22Rv1 (cell line): ENCODE data around the gene EVI5.
"Not testable (repeated sequence)": the region's sequence is repeated elsewhere in the genome, so short reads cannot be mapped to it uniquely, and the experiment has no call there.

Source experiments
- H3K27ac ChIP-seq: fragments of 450-650 bp; 2 replicates; pipeline ENCODE4 v1.5.1; 2017
- ZFX ChIP-seq: fragments of 450-650 bp; IDR thresholded peaks from 2 replicates; pipeline ENCODE4 v1.6.1; 2017; ENCODE audit warnings: antibody characterized with exemption, borderline replicate concordance
- TF ChIP-seq, protein P1 (sequence below): fragments of 450-650 bp; IDR thresholded peaks from 2 replicates; pipeline ENCODE4 v1.5.1; 2017; ENCODE audit warnings: mild to moderate bottlenecking

Gene EVI5

DNA sequence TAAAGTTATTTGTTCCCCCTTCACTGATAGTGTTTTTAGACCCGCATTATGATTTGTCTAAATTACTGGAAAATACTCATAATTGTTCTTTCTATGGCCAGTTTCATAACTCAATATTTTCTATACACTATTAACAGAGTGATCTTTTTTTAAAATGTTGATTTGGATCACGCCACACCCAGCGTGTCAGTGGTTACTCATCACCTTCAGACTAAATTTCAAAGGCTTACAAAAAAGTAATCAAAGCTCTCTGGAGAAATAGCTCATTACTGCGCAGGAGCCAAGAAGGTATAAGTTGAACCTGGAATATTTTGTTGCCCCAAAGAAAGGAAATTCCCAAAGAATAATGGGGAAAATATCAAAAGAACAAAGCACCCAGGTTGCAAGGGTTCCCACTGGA, 104.9 kb downstream of the EVI5 start:
- no peak overlapping the region for H3K27ac ChIP-seq
- no peak for TF ChIP-seq ZFX
- TF ChIP-seq, protein P1, sequence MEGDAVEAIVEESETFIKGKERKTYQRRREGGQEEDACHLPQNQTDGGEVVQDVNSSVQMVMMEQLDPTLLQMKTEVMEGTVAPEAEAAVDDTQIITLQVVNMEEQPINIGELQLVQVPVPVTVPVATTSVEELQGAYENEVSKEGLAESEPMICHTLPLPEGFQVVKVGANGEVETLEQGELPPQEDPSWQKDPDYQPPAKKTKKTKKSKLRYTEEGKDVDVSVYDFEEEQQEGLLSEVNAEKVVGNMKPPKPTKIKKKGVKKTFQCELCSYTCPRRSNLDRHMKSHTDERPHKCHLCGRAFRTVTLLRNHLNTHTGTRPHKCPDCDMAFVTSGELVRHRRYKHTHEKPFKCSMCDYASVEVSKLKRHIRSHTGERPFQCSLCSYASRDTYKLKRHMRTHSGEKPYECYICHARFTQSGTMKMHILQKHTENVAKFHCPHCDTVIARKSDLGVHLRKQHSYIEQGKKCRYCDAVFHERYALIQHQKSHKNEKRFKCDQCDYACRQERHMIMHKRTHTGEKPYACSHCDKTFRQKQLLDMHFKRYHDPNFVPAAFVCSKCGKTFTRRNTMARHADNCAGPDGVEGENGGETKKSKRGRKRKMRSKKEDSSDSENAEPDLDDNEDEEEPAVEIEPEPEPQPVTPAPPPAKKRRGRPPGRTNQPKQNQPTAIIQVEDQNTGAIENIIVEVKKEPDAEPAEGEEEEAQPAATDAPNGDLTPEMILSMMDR = no peak

DNA sequence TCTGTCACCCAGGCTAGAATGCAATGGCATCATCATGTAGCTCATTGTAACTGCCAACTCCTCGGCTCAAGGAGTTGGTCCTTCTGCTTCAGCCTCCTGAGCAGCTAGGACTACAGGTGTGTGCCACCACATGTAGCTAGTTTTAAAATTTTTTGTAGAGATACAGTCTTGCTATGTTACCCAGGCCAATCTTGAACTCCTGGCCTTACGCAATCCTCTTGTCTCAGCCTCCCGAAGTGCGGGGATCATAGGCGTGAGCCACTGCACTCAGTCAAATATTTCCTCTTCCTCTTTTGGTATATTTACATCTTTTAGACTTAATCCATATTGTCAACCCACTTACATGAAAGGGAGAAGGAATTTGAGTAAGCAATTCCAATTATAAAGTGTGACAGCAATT, 121.1 kb downstream of the EVI5 start:
- H3K27ac ChIP-seq = no peak overlapping the region
- TF ChIP-seq, protein P1 = no peak

DNA sequence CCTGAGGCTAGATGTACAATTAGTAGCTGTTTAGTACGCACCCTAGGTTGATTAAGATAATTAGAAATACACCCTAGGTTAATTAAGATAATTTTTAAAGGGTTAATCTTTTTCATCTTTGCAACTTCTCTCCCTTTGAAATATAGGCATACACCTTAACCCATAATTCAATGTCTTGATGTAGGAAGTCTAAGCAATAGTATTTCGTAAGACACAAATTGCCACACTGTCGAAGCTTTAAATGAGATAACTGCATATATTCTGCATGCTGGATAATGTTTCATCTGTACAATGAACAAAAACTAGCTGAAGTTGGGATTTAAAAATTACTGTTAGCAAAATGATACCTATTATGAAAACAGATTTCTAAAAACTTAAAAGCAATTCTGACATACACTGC, 122.9 kb downstream of the EVI5 start:
- TF ChIP-seq ZFX = no peak
- TF ChIP-seq, protein P1 = no peak
- no peak overlapping the region for H3K27ac ChIP-seq

DNA sequence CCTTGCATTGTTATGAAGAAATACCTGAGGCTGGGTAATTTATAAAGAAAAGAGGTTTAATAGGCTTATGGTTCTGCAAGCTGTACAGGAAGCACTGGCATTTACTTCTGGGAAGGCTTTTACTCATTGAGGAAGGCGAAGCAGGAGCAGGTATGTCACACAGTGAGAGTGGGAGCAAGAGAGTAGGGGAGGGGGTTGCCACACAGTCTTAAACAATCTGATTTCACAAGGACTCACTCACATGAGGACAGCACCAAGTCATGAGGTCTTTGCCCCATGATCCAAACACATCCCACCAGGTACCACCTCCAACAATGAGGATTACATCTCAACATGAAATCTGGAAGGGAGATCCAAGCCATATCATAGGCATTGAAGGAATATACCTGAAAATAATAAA, 127.2 kb downstream of the EVI5 start:
- H3K27ac ChIP-seq = no peak overlapping the region
- TF ChIP-seq ZFX = no peak
- TF ChIP-seq, protein P1 = no peak

DNA sequence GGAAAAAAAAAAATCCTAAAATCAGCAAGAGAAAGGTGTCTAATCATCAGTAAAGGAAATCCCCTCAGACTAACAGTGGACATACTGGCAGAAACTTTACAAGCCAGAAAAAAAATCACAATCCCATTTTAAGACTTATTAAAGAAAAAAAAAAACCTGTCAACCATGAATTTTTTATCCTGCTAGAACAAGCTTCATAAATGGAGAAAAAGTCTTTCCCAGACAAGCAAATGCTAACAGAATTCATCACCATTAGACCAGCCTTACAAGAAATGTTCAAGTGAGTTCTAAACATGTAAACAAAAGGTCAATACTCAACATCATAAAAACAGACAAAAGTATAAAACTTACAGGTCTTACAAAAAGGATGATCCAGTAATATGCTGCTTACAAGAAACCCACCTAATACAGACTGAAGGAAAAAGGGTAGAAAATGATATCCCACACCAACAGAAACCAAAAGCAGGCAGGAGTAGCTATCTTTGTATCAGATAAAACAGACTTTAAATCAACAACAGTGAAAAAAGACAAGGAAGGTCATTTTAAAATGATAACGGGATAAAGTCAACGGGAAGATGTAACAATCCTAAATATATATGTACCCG, 129.6 kb downstream of the EVI5 start:
- no peak overlapping the region for H3K27ac ChIP-seq
- TF ChIP-seq ZFX = no peak
- TF ChIP-seq, protein P1 = no peak

DNA sequence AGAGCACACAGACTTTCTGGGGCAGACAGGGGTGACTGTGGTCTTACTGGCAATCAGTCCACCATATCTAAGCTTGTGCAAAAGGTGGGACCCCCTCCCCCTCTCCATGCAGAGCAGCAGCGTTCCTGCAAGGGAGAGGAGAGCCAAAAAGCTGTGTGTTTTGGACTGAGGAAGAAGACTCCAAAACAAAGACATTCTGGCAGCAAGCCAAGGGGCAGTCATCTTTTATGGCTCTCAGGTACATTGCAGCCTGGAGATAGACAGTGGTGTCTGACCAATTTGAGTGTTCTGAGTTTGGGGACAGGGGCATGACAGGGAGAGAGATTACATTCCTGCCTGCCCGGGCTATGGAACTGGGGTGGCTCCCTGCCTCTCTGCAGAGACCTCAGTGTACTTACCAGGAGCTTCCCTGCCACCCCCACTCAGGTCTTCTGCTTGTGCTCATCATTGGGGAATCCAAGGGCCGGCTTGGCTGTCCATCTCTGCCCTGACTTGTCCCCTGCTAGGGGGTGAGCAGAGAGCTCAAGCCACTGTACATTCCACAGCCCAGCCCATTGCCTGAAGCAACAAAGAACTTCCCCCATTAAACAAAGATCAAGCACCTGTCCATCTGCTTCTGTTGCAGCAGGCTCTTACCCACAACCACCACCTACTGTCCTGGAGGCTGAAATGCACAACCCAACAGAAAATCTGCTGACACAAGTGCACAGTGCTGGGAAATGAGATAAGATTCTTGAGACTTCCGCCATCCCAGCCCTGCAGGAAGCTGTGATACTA, 131.1 kb downstream of the EVI5 start:
- TF ChIP-seq, protein P1 = no peak
- TF ChIP-seq ZFX = no peak

DNA sequence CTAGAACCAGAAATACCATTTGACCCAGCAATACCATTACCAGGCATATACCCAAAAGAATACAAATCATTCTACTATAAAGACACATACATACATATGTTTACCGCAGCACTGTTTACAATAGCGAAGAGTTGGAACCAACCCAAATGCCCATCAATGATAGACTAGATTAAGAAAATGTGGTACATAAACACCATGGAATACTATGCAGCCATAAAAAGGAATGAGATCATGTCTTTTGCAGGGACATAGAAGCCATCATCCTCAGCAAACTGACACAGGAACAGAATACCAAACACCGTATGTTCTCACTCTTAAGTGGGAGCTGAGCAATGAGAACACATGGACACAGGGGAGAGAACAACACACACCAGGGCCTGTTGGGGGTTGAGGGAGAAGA, 144.2 kb downstream of the EVI5 start:
- not testable (repeated sequence) for H3K27ac ChIP-seq

More for the DNA sequence above, 131.1 kb downstream of the EVI5 start:
- H3K27ac ChIP-seq = no peak overlapping the region

DNA sequence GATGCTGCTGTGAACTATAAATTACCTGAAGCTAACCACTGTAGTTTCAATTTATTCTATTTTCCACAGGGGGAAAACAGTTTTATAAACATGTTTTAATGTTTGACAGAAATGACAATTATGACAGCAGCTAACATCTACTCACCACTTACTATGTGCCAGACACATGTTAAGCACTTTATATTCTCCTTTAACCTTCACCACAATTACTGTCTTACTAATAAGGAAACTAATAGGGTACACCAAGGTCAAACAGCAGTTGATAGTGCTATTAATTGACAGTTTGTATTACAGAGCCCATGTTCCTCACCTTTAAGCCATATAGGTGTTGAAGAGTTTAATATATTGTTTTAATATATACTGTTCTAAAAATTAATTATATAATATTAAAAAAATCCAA, 146.4 kb downstream of the EVI5 start:
- no peak overlapping the region for H3K27ac ChIP-seq

DNA sequence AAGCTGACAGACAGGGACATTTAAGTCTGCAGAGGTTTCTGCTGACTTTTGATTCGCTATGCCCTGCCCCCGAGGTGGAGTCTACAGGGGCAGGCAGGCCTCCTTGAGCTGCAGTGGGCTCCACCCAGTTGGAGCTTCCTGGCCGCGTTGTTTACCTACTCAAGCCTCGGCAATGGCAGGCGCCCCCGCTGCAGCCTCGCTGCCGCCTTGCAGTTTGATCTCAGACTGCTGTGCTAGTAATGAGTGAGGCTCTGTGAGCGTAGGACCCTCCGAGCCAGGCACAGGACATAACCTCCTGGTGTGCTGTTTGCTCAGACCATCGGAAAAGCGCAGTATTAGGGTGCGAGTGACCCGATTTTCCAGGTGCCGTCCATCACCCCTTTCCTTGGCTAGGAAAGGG, 149.7 kb downstream of the EVI5 start:
- not testable (repeated sequence) for H3K27ac ChIP-seq

More for the DNA sequence above, 146.4 kb downstream of the EVI5 start:
- TF ChIP-seq ZFX = no peak
- TF ChIP-seq, protein P1 = no peak
